PC-3 (cell line): ENCODE results near the gene TRPC4AP. TPM values are rescaled to one million over a fixed set of nuclear protein-coding genes. Genes with fewer than 3 reads are reported as not detected.

Experiments
- ATAC-seq: fragments of 200-7000 bp; cut with Tn5 transposase; 2 replicates; pipeline ENCODE4 v1.9.1; 2020; ENCODE audit warnings: mild to moderate bottlenecking, moderate library complexity
- BruUV-seq: library from RNA; stranded (reverse); fragments of 400-500 nt; replicated peaks from 2 replicates; lab custom pipeline; 2021; lab: Mats Ljungman, UMichigan
- CTCF ChIA-PET: fragments of 300-600 bp; sonication (Branson Sonifier 250); formaldehyde crosslinking; loops from one replicate; lab custom pipeline; 2022; ENCODE audit warnings: antibody characterized with exemption; lab: Charles Lee
- POLR2A ChIA-PET: fragments of 300-600 bp; sonication (Branson Sonifier 250); formaldehyde crosslinking; loops from one replicate; lab custom pipeline; 2022; ENCODE audit warnings: antibody characterized with exemption; ENCODE audit not compliant: unreplicated experiment; lab: Charles Lee
- DNase-seq: peaks from one replicate; pipeline ENCODE4 v3.0.0-alpha.2; 2015
- H2AFZ ChIP-seq: fragments of 300-600 bp; sonication (generic); 2 replicates; pipeline ENCODE4 v1.6.0; 2016; ENCODE audit warnings: antibody characterized with exemption, low read length
- H3F3A ChIP-seq: fragments of 300-600 bp; sonication (generic); one replicate; pipeline ENCODE4 v1.6.0; 2017; ENCODE audit warnings: antibody characterized with exemption, low read length, control low read depth, mild to moderate bottlenecking; ENCODE audit not compliant: unreplicated experiment
- H3K27ac ChIP-seq: fragments of 300-600 bp; sonication (generic); 2 replicates; pipeline ENCODE4 v1.5.1; 2016; ENCODE audit warnings: mild to moderate bottlenecking, low read length
- H3K27me3 ChIP-seq: fragments of 300-600 bp; sonication (generic); 2 replicates; pipeline ENCODE4 v1.6.1; 2016; ENCODE audit warnings: low read length, mixed read lengths
- H3K36me3 ChIP-seq: fragments of 300-600 bp; sonication (generic); 2 replicates; pipeline ENCODE4 v1.6.1; 2016; ENCODE audit warnings: low read depth, mixed run types, low read length, mixed read lengths
- H3K4me1 ChIP-seq: fragments of 300-600 bp; sonication (generic); 2 replicates; pipeline ENCODE4 v1.5.1; 2016; ENCODE audit warnings: low read length; ENCODE audit not compliant: insufficient read depth
- H3K4me2 ChIP-seq: fragments of 300-600 bp; sonication (generic); 2 replicates; pipeline ENCODE4 v1.6.0; 2016; ENCODE audit warnings: low read length
- H3K4me3 ChIP-seq: fragments of 300-600 bp; sonication (generic); 2 replicates; pipeline ENCODE4 v1.5.1; 2016; ENCODE audit warnings: mild to moderate bottlenecking, low read length, mixed read lengths
- H3K79me2 ChIP-seq: fragments of 300-600 bp; sonication (generic); 2 replicates; pipeline ENCODE4 v1.6.1; 2017; ENCODE audit warnings: low read length, mixed read lengths
- H3K9ac ChIP-seq: fragments of 300-600 bp; sonication (generic); 2 replicates; pipeline ENCODE4 v1.6.0; 2016; ENCODE audit warnings: mild to moderate bottlenecking, low read length
- H3K9me2 ChIP-seq: fragments of 300-600 bp; sonication (generic); replicated peaks from 2 replicates; pipeline ENCODE4 v1.6.1; 2016; ENCODE audit warnings: mixed run types, low read length, mixed read lengths
- H3K9me3 ChIP-seq: fragments of 300-600 bp; sonication (generic); 2 replicates; pipeline ENCODE4 v1.6.1; 2016; ENCODE audit warnings: low read length, mixed read lengths
- H4K20me1 ChIP-seq: fragments of 300-600 bp; sonication (generic); 2 replicates; pipeline ENCODE4 v1.6.1; 2016; ENCODE audit warnings: low read length, mixed read lengths
- EZH2 ChIP-seq: fragments of 300-600 bp; sonication (generic); IDR thresholded peaks from one replicate; pipeline ENCODE4 v1.6.1; 2017; ENCODE audit warnings: antibody characterized with exemption, mild to moderate bottlenecking, low read length; ENCODE audit not compliant: unreplicated experiment
- EZH2phosphoT487 ChIP-seq: fragments of 300-600 bp; sonication (generic); IDR thresholded peaks from 2 replicates; pipeline ENCODE4 v1.6.1; 2018; ENCODE audit warnings: mild to moderate bottlenecking, antibody characterized with exemption, low read length, borderline replicate concordance
- intact Hi-C: fragments of 100-400 bp; cut with micrococcal nuclease; formaldehyde crosslinking; loops from 2 replicates; pipeline ENCODE4 v1.9.0; 2023
- total RNA-seq: library from RNA; depleted of rRNA; stranded (reverse); fragments of >200 nt; gene quantifications from 2 replicates; pipeline ENCODE4 v1.2.3, GENCODE V29; 2014
- TF ChIP-seq, protein P1 (sequence below): fragments of 300-600 bp; sonication (generic); conservative IDR thresholded peaks from 2 replicates; pipeline ENCODE4 v1.5.1; 2017; ENCODE audit warnings: antibody characterized with exemption, low read depth, mild to moderate bottlenecking, low read length

TRPC4AP gene
- total RNA-seq, 1 experiment from 2014 or later, result 46.9 TPM

DNA sequence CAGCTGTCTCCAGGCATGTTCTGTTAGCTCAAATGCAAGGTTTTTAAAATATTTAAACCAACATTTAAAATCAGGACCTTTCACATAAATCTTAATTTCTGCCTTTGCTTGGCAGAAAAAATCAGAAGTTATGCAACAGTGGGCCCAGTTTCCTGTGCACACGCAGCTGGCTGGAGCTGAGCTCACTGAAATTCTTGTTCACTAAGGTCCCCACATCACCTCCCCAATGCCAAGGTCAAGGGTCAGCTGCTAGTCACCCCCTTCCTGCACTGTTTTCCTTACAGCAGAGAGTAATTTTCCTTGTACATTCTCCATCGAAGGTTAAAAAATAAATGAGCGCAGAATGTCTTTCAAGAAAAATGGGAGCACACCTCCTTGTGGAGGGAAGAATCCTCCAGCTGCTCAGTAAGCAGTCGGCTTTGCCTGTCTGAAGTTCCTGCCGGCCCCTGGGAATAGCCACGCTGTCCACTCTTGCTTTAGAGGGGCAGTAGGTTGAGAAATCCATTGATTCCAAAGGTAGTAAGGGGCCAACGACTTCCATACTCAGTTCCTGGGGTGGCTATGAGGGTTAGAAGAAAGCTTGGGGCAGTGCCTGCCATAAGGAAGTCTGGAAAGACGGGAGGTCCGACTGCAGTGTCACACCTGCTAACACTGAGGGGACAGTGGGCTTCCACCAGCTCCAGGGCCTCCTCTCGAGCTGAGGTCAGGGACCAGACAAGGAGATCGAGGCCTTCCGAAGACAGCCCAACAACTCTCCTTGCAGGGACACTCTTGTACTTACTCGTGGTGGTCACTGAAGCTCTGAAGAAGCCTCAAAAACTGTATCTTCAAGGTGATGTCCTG is 80.2 kb downstream of the TRPC4AP start:
- DNase-seq (no peak), ATAC-seq (no peak)
- Histone ChIP-seq H3K4me3 (no peak overlapping the region), H3K27ac (no peak overlapping the region), H3K4me1 (no peaks in the 10 kb centered on the region), H3K9me2 (no peaks in the 10 kb centered on the region), H3K27me3 (no peaks in the 10 kb centered on the region), H3K79me2 (no peaks in the 10 kb centered on the region), H4K20me1 (no peaks in the 10 kb centered on the region), H2AFZ (no peak overlapping the region), H3K9me3 (no peaks in the 10 kb centered on the region), H3K4me2 (no peak overlapping the region), H3F3A (no peaks in the 10 kb centered on the region), H3K36me3 (peaks cover 51% of the 10 kb centered on the region), H3K9ac (no peak overlapping the region)
- ChIA-PET POLR2A (no interaction called here), CTCF (no interaction called here)
- TF ChIP-seq EZH2phosphoT487 (no peak), EZH2 (no peak)
- TF ChIP-seq, protein P1, sequence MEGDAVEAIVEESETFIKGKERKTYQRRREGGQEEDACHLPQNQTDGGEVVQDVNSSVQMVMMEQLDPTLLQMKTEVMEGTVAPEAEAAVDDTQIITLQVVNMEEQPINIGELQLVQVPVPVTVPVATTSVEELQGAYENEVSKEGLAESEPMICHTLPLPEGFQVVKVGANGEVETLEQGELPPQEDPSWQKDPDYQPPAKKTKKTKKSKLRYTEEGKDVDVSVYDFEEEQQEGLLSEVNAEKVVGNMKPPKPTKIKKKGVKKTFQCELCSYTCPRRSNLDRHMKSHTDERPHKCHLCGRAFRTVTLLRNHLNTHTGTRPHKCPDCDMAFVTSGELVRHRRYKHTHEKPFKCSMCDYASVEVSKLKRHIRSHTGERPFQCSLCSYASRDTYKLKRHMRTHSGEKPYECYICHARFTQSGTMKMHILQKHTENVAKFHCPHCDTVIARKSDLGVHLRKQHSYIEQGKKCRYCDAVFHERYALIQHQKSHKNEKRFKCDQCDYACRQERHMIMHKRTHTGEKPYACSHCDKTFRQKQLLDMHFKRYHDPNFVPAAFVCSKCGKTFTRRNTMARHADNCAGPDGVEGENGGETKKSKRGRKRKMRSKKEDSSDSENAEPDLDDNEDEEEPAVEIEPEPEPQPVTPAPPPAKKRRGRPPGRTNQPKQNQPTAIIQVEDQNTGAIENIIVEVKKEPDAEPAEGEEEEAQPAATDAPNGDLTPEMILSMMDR, result no peak
- BruUV-seq, result no TSS peak
- intact Hi-C loops, result no loop called here

DNA sequence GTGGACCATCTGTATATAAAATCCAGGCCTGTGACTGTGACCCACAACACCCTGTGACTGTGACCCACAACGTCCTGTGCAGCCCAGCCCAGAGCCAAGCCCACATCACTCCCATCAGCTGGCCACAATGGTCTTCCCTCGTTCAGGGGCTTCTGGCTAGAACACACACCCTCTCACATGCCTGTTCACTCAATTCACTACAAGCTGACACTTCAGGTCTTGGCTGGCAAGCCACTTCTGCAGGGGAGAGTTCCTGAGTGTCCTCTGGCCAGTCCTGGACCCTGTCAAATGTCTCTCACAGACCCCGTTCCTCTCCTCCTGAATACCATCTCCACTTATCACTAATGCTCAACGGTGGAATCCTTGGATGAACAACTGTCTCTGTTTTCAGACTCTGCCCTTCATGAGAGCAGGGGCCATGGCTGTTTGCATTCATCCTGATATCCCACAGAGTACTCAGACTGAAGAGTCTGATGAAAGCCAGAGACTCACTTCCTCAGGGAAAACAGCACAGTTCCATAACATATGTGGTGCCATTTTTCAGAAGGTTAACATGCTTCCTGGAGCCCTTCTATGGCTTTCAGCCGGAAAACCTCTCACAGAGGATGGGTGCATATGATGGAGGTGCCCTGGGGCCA is 80.9 kb downstream of the TRPC4AP start:
- H3K9ac ChIP-seq, result no peak overlapping the region
- H3K9me2 ChIP-seq, result no peaks in the 10 kb centered on the region
- no TSS peak for BruUV-seq
- TF ChIP-seq EZH2phosphoT487, result no peak
- TF ChIP-seq, protein P1, result no peak
- no peak for TF ChIP-seq EZH2
- H3K27me3 ChIP-seq, result no peaks in the 10 kb centered on the region
- H3K79me2 ChIP-seq, result no peaks in the 10 kb centered on the region
- H3K9me3 ChIP-seq, result no peaks in the 10 kb centered on the region
- H4K20me1 ChIP-seq, result no peaks in the 10 kb centered on the region
- no peak for DNase-seq
- ATAC-seq, result no peak
- no peak overlapping the region for H2AFZ ChIP-seq
- H3K36me3 ChIP-seq, result peaks cover 53% of the 10 kb centered on the region
- H3K27ac ChIP-seq, result no peak overlapping the region
- ChIA-PET POLR2A (no interaction called here), CTCF (no interaction called here)
- no peaks in the 10 kb centered on the region for H3K4me1 ChIP-seq
- H3K4me3 ChIP-seq, result no peak overlapping the region
- no peaks in the 10 kb centered on the region for H3F3A ChIP-seq
- no peak overlapping the region for H3K4me2 ChIP-seq
- intact Hi-C loops, result no loop called here
